ENCODE measurements around the gene HM13. TPM values are rescaled to one million over a fixed set of nuclear protein-coding genes. Genes with fewer than 3 reads are reported as not detected.

The HM13 gene
- total and polyA plus RNA-seq, 9 of the 15 experiments (the other 6 are each of a cell fraction or from before 2014, with no cell fraction given): 7.7 to 136 (median 74.5) TPM

DNA sequence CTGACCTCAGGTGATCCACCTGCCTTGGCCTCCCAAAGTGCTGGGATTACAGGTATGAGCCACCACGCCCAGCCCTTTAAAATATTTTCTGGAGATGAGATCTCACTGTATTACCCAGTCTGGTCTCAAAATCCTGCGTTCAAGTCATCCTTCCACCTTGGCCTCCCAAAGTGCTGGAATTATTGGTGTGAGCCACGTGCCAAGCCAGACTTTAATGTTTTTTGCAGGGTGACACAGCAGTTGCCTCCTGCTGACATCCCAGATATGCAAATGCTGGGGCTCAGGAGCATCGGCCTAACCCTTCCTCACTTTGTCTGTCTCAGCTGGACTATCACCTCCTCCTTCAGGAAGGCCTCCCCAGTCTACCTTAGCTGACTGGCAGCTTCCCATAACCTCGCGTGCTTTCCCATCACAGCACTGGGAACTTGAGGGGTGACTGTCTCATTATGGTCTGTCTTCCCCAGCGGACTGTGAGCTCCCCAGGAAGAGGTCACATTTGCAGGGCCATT lies 76.5 kb downstream of the HM13 start (continued):
- TF ChIP-seq, protein P1, sequence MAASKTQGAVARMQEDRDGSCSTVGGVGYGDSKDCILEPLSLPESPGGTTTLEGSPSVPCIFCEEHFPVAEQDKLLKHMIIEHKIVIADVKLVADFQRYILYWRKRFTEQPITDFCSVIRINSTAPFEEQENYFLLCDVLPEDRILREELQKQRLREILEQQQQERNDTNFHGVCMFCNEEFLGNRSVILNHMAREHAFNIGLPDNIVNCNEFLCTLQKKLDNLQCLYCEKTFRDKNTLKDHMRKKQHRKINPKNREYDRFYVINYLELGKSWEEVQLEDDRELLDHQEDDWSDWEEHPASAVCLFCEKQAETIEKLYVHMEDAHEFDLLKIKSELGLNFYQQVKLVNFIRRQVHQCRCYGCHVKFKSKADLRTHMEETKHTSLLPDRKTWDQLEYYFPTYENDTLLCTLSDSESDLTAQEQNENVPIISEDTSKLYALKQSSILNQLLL (CRISPR knock-in tag; IDR thresholded peaks at IDR 0.05; ENCODE audit: borderline replicate concordance): no peak
- TF ChIP-seq E2F3 (CRISPR knock-in tag; IDR thresholded peaks at IDR 0.05): no peak
- no peak for TF ChIP-seq ELF4 (CRISPR knock-in tag; IDR thresholded peaks at IDR 0.05)
- TF ChIP-seq ZNF41 (CRISPR knock-in tag; conservative IDR thresholded peaks at IDR 0.05): no peak
- TF ChIP-seq, protein P2, sequence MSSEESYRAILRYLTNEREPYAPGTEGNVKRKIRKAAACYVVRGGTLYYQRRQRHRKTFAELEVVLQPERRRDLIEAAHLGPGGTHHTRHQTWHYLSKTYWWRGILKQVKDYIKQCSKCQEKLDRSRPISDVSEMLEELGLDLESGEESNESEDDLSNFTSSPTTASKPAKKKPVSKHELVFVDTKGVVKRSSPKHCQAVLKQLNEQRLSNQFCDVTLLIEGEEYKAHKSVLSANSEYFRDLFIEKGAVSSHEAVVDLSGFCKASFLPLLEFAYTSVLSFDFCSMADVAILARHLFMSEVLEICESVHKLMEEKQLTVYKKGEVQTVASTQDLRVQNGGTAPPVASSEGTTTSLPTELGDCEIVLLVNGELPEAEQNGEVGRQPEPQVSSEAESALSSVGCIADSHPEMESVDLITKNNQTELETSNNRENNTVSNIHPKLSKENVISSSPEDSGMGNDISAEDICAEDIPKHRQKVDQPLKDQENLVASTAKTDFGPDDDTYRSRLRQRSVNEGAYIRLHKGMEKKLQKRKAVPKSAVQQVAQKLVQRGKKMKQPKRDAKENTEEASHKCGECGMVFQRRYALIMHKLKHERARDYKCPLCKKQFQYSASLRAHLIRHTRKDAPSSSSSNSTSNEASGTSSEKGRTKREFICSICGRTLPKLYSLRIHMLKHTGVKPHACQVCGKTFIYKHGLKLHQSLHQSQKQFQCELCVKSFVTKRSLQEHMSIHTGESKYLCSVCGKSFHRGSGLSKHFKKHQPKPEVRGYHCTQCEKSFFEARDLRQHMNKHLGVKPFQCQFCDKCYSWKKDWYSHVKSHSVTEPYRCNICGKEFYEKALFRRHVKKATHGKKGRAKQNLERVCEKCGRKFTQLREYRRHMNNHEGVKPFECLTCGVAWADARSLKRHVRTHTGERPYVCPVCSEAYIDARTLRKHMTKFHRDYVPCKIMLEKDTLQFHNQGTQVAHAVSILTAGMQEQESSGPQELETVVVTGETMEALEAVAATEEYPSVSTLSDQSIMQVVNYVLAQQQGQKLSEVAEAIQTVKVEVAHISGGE (CRISPR knock-in tag; IDR thresholded peaks at IDR 0.05): 0 out of 6 replicates have a peak, but pooled peaks of 1 of the 3 experiments have one; percentile 40
- TF ChIP-seq, protein P3, sequence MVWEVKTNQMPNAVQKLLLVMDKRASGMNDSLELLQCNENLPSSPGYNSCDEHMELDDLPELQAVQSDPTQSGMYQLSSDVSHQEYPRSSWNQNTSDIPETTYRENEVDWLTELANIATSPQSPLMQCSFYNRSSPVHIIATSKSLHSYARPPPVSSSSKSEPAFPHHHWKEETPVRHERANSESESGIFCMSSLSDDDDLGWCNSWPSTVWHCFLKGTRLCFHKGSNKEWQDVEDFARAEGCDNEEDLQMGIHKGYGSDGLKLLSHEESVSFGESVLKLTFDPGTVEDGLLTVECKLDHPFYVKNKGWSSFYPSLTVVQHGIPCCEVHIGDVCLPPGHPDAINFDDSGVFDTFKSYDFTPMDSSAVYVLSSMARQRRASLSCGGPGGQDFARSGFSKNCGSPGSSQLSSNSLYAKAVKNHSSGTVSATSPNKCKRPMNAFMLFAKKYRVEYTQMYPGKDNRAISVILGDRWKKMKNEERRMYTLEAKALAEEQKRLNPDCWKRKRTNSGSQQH (CRISPR knock-in tag; IDR thresholded peaks at IDR 0.05): no peak
- no peak for TF ChIP-seq SUPT5H (IDR thresholded peaks at IDR 0.05)
- no peak for TF ChIP-seq DMBX1 (CRISPR knock-in tag; IDR thresholded peaks at IDR 0.05; ENCODE audit: borderline replicate concordance)
- no peak for TF ChIP-seq SREBF2 (CRISPR knock-in tag; IDR thresholded peaks at IDR 0.05)
- TF ChIP-seq PML (IDR thresholded peaks at IDR 0.05; ENCODE audit: low read length): no peak
- no peak for TF ChIP-seq MED1 (CRISPR knock-in tag; IDR thresholded peaks at IDR 0.05; ENCODE audit: borderline replicate concordance)
- TF ChIP-seq HNRNPH1 (optimal IDR thresholded peaks at IDR 0.05; ENCODE audit: low read depth, low read length): no peak
- no peak for TF ChIP-seq ETV6 (IDR thresholded peaks at IDR 0.05; ENCODE audit: borderline replicate concordance in 1 of 2, low read depth in 2 of 2, low read length in 1 of 2)
- no peak for TF ChIP-seq ETV6 (CRISPR knock-in tag; IDR thresholded peaks at IDR 0.05; ENCODE audit: borderline replicate concordance)
- TF ChIP-seq GATA2 (CRISPR knock-in tag; IDR thresholded peaks at IDR 0.05): no peak
- no peak for TF ChIP-seq NR2C1 (IDR thresholded peaks at IDR 0.05)
- 0 out of 2 replicates have a peak, but pooled peaks have one; percentile 7 for TF ChIP-seq NR2C1 (tag; IDR thresholded peaks at IDR 0.05)
- TF ChIP-seq SREBF1 (IDR thresholded peaks at IDR 0.05; ENCODE audit: borderline replicate concordance, low read depth, low read length): no peak
- no peak for TF ChIP-seq BACH1 (tag; IDR thresholded peaks at IDR 0.05)
- no peak for TF ChIP-seq THRAP3 (IDR thresholded peaks at IDR 0.05; ENCODE audit: borderline replicate concordance)
- TF ChIP-seq BRCA1 (IDR thresholded peaks at IDR 0.05): no peak
- no peak for TF ChIP-seq BRCA1 (CRISPR knock-in tag; IDR thresholded peaks at IDR 0.05)
- peak; percentile 80 for TF ChIP-seq MAFG (tag; conservative IDR thresholded peaks at IDR 0.05)
- no peak for TF ChIP-seq TEAD1 (CRISPR knock-in tag; IDR thresholded peaks at IDR 0.05)
- peak; percentile 65; the same call in 1 of the 2 replicates for TF ChIP-seq HDAC2 (IDR thresholded peaks at IDR 0.05)
